CD14-positive monocyte (primary cell): ENCODE data around the gene ZBTB47. TPM values are rescaled to one million over a fixed set of nuclear protein-coding genes. Genes with fewer than 3 reads are reported as not detected.
A peak's percentile ranks its signal among the peaks of the same experiment; 100 is the strongest.

Experiments used
- DNase-seq, 3 donors: peaks; one replicate each; pipeline ENCODE4 v3.0.0-alpha.2; 2011 to 2022
- H2AFZ ChIP-seq: 2 replicates; pipeline ENCODE4 v1.6.0; 2012; ENCODE audit warnings: mild to moderate bottlenecking, low read depth, low read length, inconsistent platforms; ENCODE audit not compliant: insufficient read depth, poor library complexity, severe bottlenecking
- H3K27ac ChIP-seq, 2 donors: 1 replicate in 1 of 2; 2 replicates in 1 of 2; pipeline ENCODE4 v1.5.1; 2012 to 2013; ENCODE audit warnings: low read length in 2 of 2, control low read depth in 1 of 2, inconsistent platforms in 1 of 2, low read depth in 1 of 2, mild to moderate bottlenecking in 1 of 2
- H3K27me3 ChIP-seq, 2 donors: one replicate each; pipeline versions ENCODE4 v1.6.0 to v1.6.1; 2011 to 2013; ENCODE audit warnings: low read length in 2 of 2; ENCODE audit not compliant: control insufficient read depth in 2 of 2, insufficient read depth in 2 of 2
- H3K36me3 ChIP-seq, 2 donors: replicated peaks in 1 of 2; 1 replicate in 1 of 2; 2 replicates in 1 of 2; pipeline versions ENCODE4 v1.5.1 to v1.6.1; 2012 to 2013; ENCODE audit warnings: low read length in 2 of 2, control low read depth in 1 of 2, inconsistent platforms in 1 of 2, mild to moderate bottlenecking in 1 of 2; ENCODE audit not compliant: insufficient read depth in 2 of 2, control insufficient read depth in 1 of 2
- H3K4me1 ChIP-seq, 2 donors: 1 replicate in 1 of 2; 2 replicates in 1 of 2; pipeline versions ENCODE4 v1.5.1 to v1.6.1; 2012 to 2013; ENCODE audit warnings: low read length in 2 of 2, control low read depth in 1 of 2, inconsistent platforms in 1 of 2, mild to moderate bottlenecking in 1 of 2, moderate library complexity in 1 of 2; ENCODE audit not compliant: insufficient read depth in 2 of 2, control insufficient read depth in 1 of 2
- H3K4me2 ChIP-seq: replicated peaks from 2 replicates; pipeline ENCODE3; 2012; ENCODE audit warnings: low read length, moderate library complexity, mild to moderate bottlenecking; ENCODE audit not compliant: poor library complexity, severe bottlenecking; ENCODE audit errors: extremely low read depth
- H3K4me3 ChIP-seq, 3 experiments: fragments of 200-600 bp in 1 of 3; sonication (generic) in 1 of 3; replicated peaks in 1 of 3; 1 replicate in 2 of 3; 2 replicates in 1 of 3; pipeline ENCODE4 v1.5.1; 2011 to 2013; ENCODE audit warnings: low read length in 3 of 3, mild to moderate bottlenecking in 3 of 3, control low read depth in 2 of 3, low read depth in 2 of 3, inconsistent platforms in 1 of 3, moderate library complexity in 1 of 3
- H3K79me2 ChIP-seq: 2 replicates; pipeline ENCODE4 v1.6.0; 2012; ENCODE audit warnings: mild to moderate bottlenecking, control low read depth, inconsistent platforms, low read length, moderate library complexity; ENCODE audit not compliant: insufficient read depth
- H3K9ac ChIP-seq: 2 replicates; pipeline ENCODE4 v1.6.0; 2017; ENCODE audit warnings: low read length, mild to moderate bottlenecking; ENCODE audit not compliant: insufficient read depth, poor library complexity, severe bottlenecking
- H3K9me3 ChIP-seq, 2 donors: replicated peaks in 1 of 2; 1 replicate in 1 of 2; 2 replicates in 1 of 2; pipeline versions ENCODE4 v1.5.1 to v1.6.1; 2012 to 2013; ENCODE audit warnings: low read length in 2 of 2, control low read depth in 1 of 2; ENCODE audit not compliant: control insufficient read depth in 1 of 2, insufficient read depth in 1 of 2
- H4K20me1 ChIP-seq: 2 replicates; pipeline ENCODE4 v1.6.0; 2012; ENCODE audit warnings: mild to moderate bottlenecking, low read length, control low read depth, moderate library complexity; ENCODE audit not compliant: insufficient read depth
- H3K27ac Mint-ChIP-seq, 7 donors: one replicate each; pipeline ENCODE4 v1.8.0; 2020; ENCODE audit warnings: mild to moderate bottlenecking in 7 of 7, mixed read lengths in 7 of 7, moderate library complexity in 6 of 7, inconsistent platforms in 2 of 7
- H3K27me3 Mint-ChIP-seq, 3 donors: one replicate each; pipeline ENCODE4 v1.8.0; 2021 to 2022; ENCODE audit warnings: low read depth in 3 of 3, mild to moderate bottlenecking in 3 of 3, mixed read lengths in 3 of 3, moderate library complexity in 3 of 3, inconsistent platforms in 1 of 3
- H3K36me3 Mint-ChIP-seq, 2 donors: one replicate each; pipeline ENCODE4 v1.8.0; 2020; ENCODE audit warnings: mixed read lengths in 2 of 2, inconsistent platforms in 1 of 2, mild to moderate bottlenecking in 1 of 2
- H3K4me1 Mint-ChIP-seq: one replicate; pipeline ENCODE4 v1.8.0; 2020; ENCODE audit warnings: mild to moderate bottlenecking, mixed read lengths
- H3K4me3 Mint-ChIP-seq, 2 donors: one replicate each; pipeline ENCODE4 v1.8.0; 2020; ENCODE audit warnings: mild to moderate bottlenecking in 2 of 2, mixed read lengths in 2 of 2, moderate library complexity in 1 of 2
- H3K9me3 Mint-ChIP-seq, 7 donors: one replicate each; pipeline ENCODE4 v1.8.0; 2020 to 2022; ENCODE audit warnings: mixed read lengths in 7 of 7, mild to moderate bottlenecking in 6 of 7, moderate library complexity in 6 of 7, inconsistent platforms in 2 of 7
- CTCF ChIP-seq: fragments of 200-600 bp; IDR thresholded peaks from one replicate; pipeline ENCODE4 v1.8.0; 2022; ENCODE audit warnings: antibody characterized with exemption, mild to moderate bottlenecking
- WGBS: methylation state at CpG from one replicate; pipeline ENCODE4 v1.1.5; 2013; ENCODE audit warnings: missing lambda C conversion rate; ENCODE audit not compliant: insufficient coverage; 5-methylcytosine and 5-hydroxymethylcytosine counted together
- intact Hi-C, 2 donors: fragments of 100-400 bp; cut with micrococcal nuclease; formaldehyde crosslinking; loops; one replicate each; pipeline versions ENCODE4 v1.15.0 to v1.15.1; 2023
- polyA plus RNA-seq, 3 donors: library from polyadenylated mRNA; depleted of rRNA in 1 of 3; unstranded in 2 of 3; stranded (reverse) in 1 of 3; fragments of 300-500 nt in 2 of 3; fragments of >200 nt in 1 of 3; fragmentation: Illumina TruSeq in 2 of 3; gene quantifications; 1 replicate in 2 of 3; 2 replicates in 1 of 3; pipeline ENCODE4 v1.2.3, GENCODE V29; 2012 to 2021

Gene ZBTB47
- polyA plus RNA-seq, 3 donors = 0.35 to 9.8 (median 0.41) TPM

GRCh38 chr3:42662813-42663535 lies 9.5 kb downstream of the ZBTB47 start:
- H3K4me1 Mint-ChIP-seq = peaks cover 19% of the 10 kb centered on the region
- H3K9me3 Mint-ChIP-seq = peaks cover 0 to 3% (median 0%) of the 10 kb centered on the region in 7 donors
- Histone ChIP-seq H3K9ac (no peak overlapping the region), H2AFZ (no peak overlapping the region), H3K9me3 (no peaks in the 10 kb centered on the region), H3K4me3 (no peak overlapping the region), H3K79me2 (no peaks in the 10 kb centered on the region), H3K27me3 (no peaks in the 10 kb centered on the region), H3K4me2 (no peak overlapping the region), H3K27ac (no peak overlapping the region), H4K20me1 (peaks cover 14% of the 10 kb centered on the region), H3K36me3 (peaks cover 8 to 36% of the 10 kb centered on the region in 2 donors), H3K4me1 (peaks cover 9 to 18% of the 10 kb centered on the region in 2 donors)
- no peak for TF ChIP-seq CTCF
- no peak for DNase-seq
- H3K4me3 Mint-ChIP-seq = no peak overlapping the region
- intact Hi-C loops = no loop called here
- WGBS = 95% methylated on average over 8 of the region's 12 CpGs
- peaks cover 0 to 5% (median 2%) of the 10 kb centered on the region in 3 donors for H3K27me3 Mint-ChIP-seq
- H3K36me3 Mint-ChIP-seq = peaks cover 22 to 49% of the 10 kb centered on the region in 2 donors
- H3K27ac Mint-ChIP-seq = peak overlapping the region in 1 of 7 donors; percentile 74

GRCh38 chr3:42663581-42664437 lies 10.3 kb downstream of the ZBTB47 start:
- H3K4me1 ChIP-seq = peaks cover 8 to 15% of the 10 kb centered on the region in 2 donors
- peaks cover 8 to 36% of the 10 kb centered on the region in 2 donors for H3K36me3 ChIP-seq
- no peaks in the 10 kb centered on the region for H3K27me3 ChIP-seq
- peak overlapping the region in 3 of 7 donors; percentile 46 to 74 (median 53) for H3K27ac Mint-ChIP-seq
- peak overlapping the region in 1 of 2 donors; percentile 36 for H3K27ac ChIP-seq
- H4K20me1 ChIP-seq = peaks cover 14% of the 10 kb centered on the region
- H3K36me3 Mint-ChIP-seq = peaks cover 22 to 43% of the 10 kb centered on the region in 2 donors
- intact Hi-C loops = no loop called here
- H3K9me3 ChIP-seq = peaks cover 0 to 5% of the 10 kb centered on the region in 2 donors
- no peaks in the 10 kb centered on the region for H3K79me2 ChIP-seq
- peaks cover 2 to 7% (median 5%) of the 10 kb centered on the region in 3 donors for H3K27me3 Mint-ChIP-seq
- no peak overlapping the region for H3K4me3 ChIP-seq
- H3K4me3 Mint-ChIP-seq = peak overlapping the region in 1 of 2 donors; percentile 42
- H3K9me3 Mint-ChIP-seq = peaks cover under 1 to 10% (median 3%) of the 10 kb centered on the region in 7 donors
- peaks cover 14% of the 10 kb centered on the region for H3K4me1 Mint-ChIP-seq
- no peak for TF ChIP-seq CTCF
- H3K4me2 ChIP-seq = peak overlapping the region; percentile 22
- no peak overlapping the region for H2AFZ ChIP-seq
- peak; percentile 13 to 38 (median 30) for DNase-seq
- no peak overlapping the region for H3K9ac ChIP-seq
- WGBS = 88% methylated on average over 30 of the region's 38 CpGs
